GM23248 (cell line): ENCODE measurements around the gene EDNRA. TPM values are rescaled to one million over a fixed set of nuclear protein-coding genes. Genes with fewer than 3 reads are reported as not detected.

Experiments used
- DNase-seq: peaks from one replicate; pipeline ENCODE4 v3.0.0-alpha.2; 2015
- H2AFZ ChIP-seq: fragments of 200-600 bp; sonication (generic); 2 replicates; pipeline ENCODE4 v1.6.1; 2016; ENCODE audit warnings: antibody characterized with exemption
- H3F3A ChIP-seq: fragments of 200-600 bp; sonication (generic); 2 replicates; pipeline ENCODE4 v1.6.1; 2016; ENCODE audit warnings: mild to moderate bottlenecking, antibody characterized with exemption, mixed run types; ENCODE audit not compliant: insufficient read depth
- H3K27ac ChIP-seq: fragments of 200-600 bp; sonication (generic); 2 replicates; pipeline ENCODE4 v1.5.1; 2016; ENCODE audit warnings: mild to moderate bottlenecking
- H3K27me3 ChIP-seq: fragments of 200-600 bp; sonication (generic); replicated peaks from 2 replicates; pipeline ENCODE4 v1.6.1; 2016; ENCODE audit warnings: mild to moderate bottlenecking; ENCODE audit not compliant: insufficient read depth
- H3K36me3 ChIP-seq: fragments of 200-600 bp; sonication (generic); 2 replicates; pipeline ENCODE4 v1.6.1; 2016; ENCODE audit warnings: low read depth, mild to moderate bottlenecking
- H3K4me1 ChIP-seq: fragments of 200-600 bp; sonication (generic); 2 replicates; pipeline ENCODE4 v1.6.1; 2016; ENCODE audit warnings: mild to moderate bottlenecking; ENCODE audit not compliant: insufficient read depth
- H3K4me2 ChIP-seq: fragments of 200-600 bp; sonication (generic); one replicate; pipeline ENCODE4 v1.6.1; 2016; ENCODE audit warnings: mild to moderate bottlenecking; ENCODE audit not compliant: unreplicated experiment
- H3K4me3 ChIP-seq: fragments of 200-600 bp; sonication (generic); 2 replicates; pipeline ENCODE4 v1.5.1; 2016; ENCODE audit warnings: mild to moderate bottlenecking
- H3K79me2 ChIP-seq: fragments of 200-600 bp; sonication (generic); 2 replicates; pipeline ENCODE4 v1.6.1; 2016; ENCODE audit warnings: mild to moderate bottlenecking; ENCODE audit not compliant: insufficient read depth
- H3K9ac ChIP-seq: fragments of 200-600 bp; sonication (generic); 2 replicates; pipeline ENCODE4 v1.6.1; 2016; ENCODE audit warnings: mild to moderate bottlenecking
- H3K9me2 ChIP-seq: fragments of 200-600 bp; sonication (generic); 2 replicates; pipeline ENCODE4 v1.6.1; 2016; ENCODE audit warnings: mixed run types, mild to moderate bottlenecking, moderate library complexity; ENCODE audit not compliant: insufficient read depth
- H3K9me3 ChIP-seq: fragments of 200-600 bp; sonication (generic); one replicate; pipeline ENCODE4 v1.6.1; 2017; ENCODE audit warnings: low read depth
- H4K20me1 ChIP-seq: fragments of 200-600 bp; sonication (generic); 2 replicates; pipeline ENCODE4 v1.6.0; 2016; ENCODE audit not compliant: insufficient read depth
- EZH2 ChIP-seq: fragments of 200-600 bp; sonication (generic); IDR thresholded peaks from 2 replicates; pipeline ENCODE4 v1.6.1; 2018; ENCODE audit warnings: antibody characterized with exemption, mild to moderate bottlenecking; ENCODE audit not compliant: insufficient read depth, poor library complexity, severe bottlenecking
- EZH2phosphoT487 ChIP-seq: fragments of 200-600 bp; sonication (generic); IDR thresholded peaks from 2 replicates; pipeline ENCODE4 v1.6.1; 2018; ENCODE audit warnings: antibody characterized with exemption, moderate library complexity, mild to moderate bottlenecking, low read depth; ENCODE audit not compliant: insufficient read depth
- WGBS, 2 experiments: methylation state at CpG; one replicate each; pipeline ENCODE4 v1.1.6; 2015 to 2017; ENCODE audit warnings: low lambda C conversion rate in 2 of 2, low coverage in 1 of 2; ENCODE audit errors: missing lambda C conversion rate in 2 of 2; 5-methylcytosine and 5-hydroxymethylcytosine counted together
- in situ Hi-C: fragments of 300-500 bp; cut with MboI; formaldehyde crosslinking; loops from 2 replicates; pipeline ENCODE4 v1.15.0; 2020
- polyA plus RNA-seq: library from polyadenylated mRNA; unstranded; fragments of >200 nt; fragmentation: Nextera tagmentation; extraction: Ambion mirVana; gene quantifications from 2 replicates; pipeline ENCODE4 v1.2.1, GENCODE V29; 2016
- total RNA-seq: library from RNA; depleted of rRNA; stranded (reverse); fragments of >200 nt; shearing (Covaris generic); gene quantifications from 2 replicates; pipeline ENCODE4 v1.2.3, GENCODE V29; 2014

Gene EDNRA
- total and polyA plus RNA-seq, 2 experiments from 2014 or later: 0.48 to 0.86 TPM

- TF ChIP-seq EZH2 (no peak), EZH2phosphoT487 (no peak)
- in situ Hi-C loops: no loop called here
- H3F3A ChIP-seq: no peaks in the 10 kb centered on the region
- DNase-seq: no peak
- H3K4me2 ChIP-seq: peak overlapping the region; percentile 14
- H3K36me3 ChIP-seq: no peaks in the 10 kb centered on the region
- no peak overlapping the region for H3K27ac ChIP-seq
- H4K20me1 ChIP-seq: no peaks in the 10 kb centered on the region
- no peak overlapping the region for H3K9ac ChIP-seq
- no peaks in the 10 kb centered on the region for H3K79me2 ChIP-seq
- no peaks in the 10 kb centered on the region for H3K9me2 ChIP-seq
- peak overlapping the region; percentile 14; the same call in 1 of the 2 replicates for H2AFZ ChIP-seq
- no peaks in the 10 kb centered on the region for H3K27me3 ChIP-seq
- H3K9me3 ChIP-seq: no peaks in the 10 kb centered on the region
- WGBS, 2 experiments: 46 to 49% methylated on average over 2 of the region's 2 CpGs
- peaks cover 8% of the 10 kb centered on the region for H3K4me1 ChIP-seq
- H3K4me3 ChIP-seq: no peak overlapping the region
These were observed 11.4 kb downstream of the EDNRA start for GRCh38 chr4:147492306-147492705.

GRCh38 chr4:147492761-147493160, 11.9 kb downstream of the EDNRA start:
- no peaks in the 10 kb centered on the region for H3K36me3 ChIP-seq
- H3K79me2 ChIP-seq: no peaks in the 10 kb centered on the region
- H3K4me1 ChIP-seq: peaks cover 9% of the 10 kb centered on the region
- H2AFZ ChIP-seq: 0 out of 2 replicates have a peak overlapping the region, but pooled peaks have one; percentile 14
- H3K9me3 ChIP-seq: no peaks in the 10 kb centered on the region
- H3K27me3 ChIP-seq: no peaks in the 10 kb centered on the region
- peak overlapping the region; percentile 14 for H3K4me2 ChIP-seq
- H3F3A ChIP-seq: no peaks in the 10 kb centered on the region
- peak; percentile 35 for DNase-seq
- in situ Hi-C loops: no loop called here
- H3K9ac ChIP-seq: no peak overlapping the region
- no peaks in the 10 kb centered on the region for H4K20me1 ChIP-seq
- H3K9me2 ChIP-seq: no peaks in the 10 kb centered on the region
- no peak for TF ChIP-seq EZH2
- no peak for TF ChIP-seq EZH2phosphoT487
- H3K27ac ChIP-seq: no peak overlapping the region
- 18 to 24% methylated on average over 6 of the region's 6 CpGs for WGBS, 2 experiments
- H3K4me3 ChIP-seq: no peak overlapping the region

GRCh38 chr4:147493307-147493706, 12.4 kb downstream of the EDNRA start:
- H3K36me3 ChIP-seq: no peaks in the 10 kb centered on the region
- H3K79me2 ChIP-seq: no peaks in the 10 kb centered on the region
- no peak for DNase-seq
- H3K27ac ChIP-seq: no peak overlapping the region
- H3K27me3 ChIP-seq: no peaks in the 10 kb centered on the region
- H3K9me2 ChIP-seq: no peaks in the 10 kb centered on the region
- no peak overlapping the region for H3K9ac ChIP-seq
- H3K9me3 ChIP-seq: no peaks in the 10 kb centered on the region
- in situ Hi-C loops: no loop called here
- 0 out of 2 replicates have a peak overlapping the region, but pooled peaks have one; percentile 14 for H2AFZ ChIP-seq
- H3K4me2 ChIP-seq: no peak overlapping the region
- H3K4me1 ChIP-seq: peaks cover 14% of the 10 kb centered on the region
- WGBS, 2 experiments: 86 to 93% methylated on average over 1 of the region's 1 CpG
- H4K20me1 ChIP-seq: no peaks in the 10 kb centered on the region
- TF ChIP-seq EZH2 (no peak), EZH2phosphoT487 (no peak)
- H3F3A ChIP-seq: no peaks in the 10 kb centered on the region
- no peak overlapping the region for H3K4me3 ChIP-seq

- Histone ChIP-seq H3K4me1 (peaks cover 17% of the 10 kb centered on the region), H3K79me2 (no peaks in the 10 kb centered on the region), H3K9me3 (no peaks in the 10 kb centered on the region), H3K36me3 (no peaks in the 10 kb centered on the region), H3K4me2 (no peak overlapping the region), H3K9ac (no peak overlapping the region), H2AFZ (no peak overlapping the region), H3K4me3 (no peak overlapping the region), H3F3A (no peaks in the 10 kb centered on the region), H3K9me2 (peaks cover 3% of the 10 kb centered on the region; the same call in 1 of the 2 replicates), H4K20me1 (no peaks in the 10 kb centered on the region), H3K27ac (no peak overlapping the region), H3K27me3 (no peaks in the 10 kb centered on the region)
- no peak for TF ChIP-seq EZH2
- TF ChIP-seq EZH2phosphoT487: no peak
- 41 to 54% methylated on average over 2 of the region's 2 CpGs for WGBS, 2 experiments
- in situ Hi-C loops: no loop called here
- no peak for DNase-seq
These were observed 13.4 kb downstream of the EDNRA start for GRCh38 chr4:147494301-147494700.

GRCh38 chr4:147496500-147496899, 15.6 kb downstream of the EDNRA start:
- in situ Hi-C loops: no loop called here
- Histone ChIP-seq H4K20me1 (no peaks in the 10 kb centered on the region), H3K27me3 (no peaks in the 10 kb centered on the region), H3K9me3 (no peaks in the 10 kb centered on the region), H3K27ac (no peak overlapping the region), H2AFZ (no peak overlapping the region), H3K4me3 (no peak overlapping the region), H3K36me3 (no peaks in the 10 kb centered on the region), H3K4me2 (no peak overlapping the region), H3K79me2 (no peaks in the 10 kb centered on the region), H3K4me1 (peaks cover 17% of the 10 kb centered on the region), H3K9ac (no peak overlapping the region), H3F3A (no peaks in the 10 kb centered on the region), H3K9me2 (peaks cover 3% of the 10 kb centered on the region; the same call in 1 of the 2 replicates)
- DNase-seq: no peak
- TF ChIP-seq EZH2phosphoT487 (no peak), EZH2 (no peak)
- 94 to 95% methylated on average over 1 of the region's 1 CpG for WGBS, 2 experiments
